Transverse colon (tissue), 3 donors: Measurements from ENCODE around the gene TRIM29.

Source experiments
- CTCF ChIP-seq, 5 experiments: fragments of 200-600 bp in 3 of 5; fragments of 450-650 bp in 2 of 5; sonication (generic) in 3 of 5; IDR thresholded peaks; 1 replicate in 2 of 5; 2 replicates in 3 of 5; pipeline ENCODE4 v1.5.1; 2016 to 2017; ENCODE audit warnings: antibody characterized with exemption in 5 of 5, inconsistent platforms in 3 of 5, mild to moderate bottlenecking in 2 of 5, moderate library complexity in 1 of 5
- POLR2A ChIP-seq: fragments of 450-650 bp; IDR thresholded peaks from one replicate; pipeline ENCODE4 v1.6.1; 2016; ENCODE audit warnings: antibody characterized with exemption, mild to moderate bottlenecking, moderate library complexity

- TF ChIP-seq CTCF (IDR thresholded peaks at IDR 0.05) (no peak), POLR2A (no peak)
Observed at GRCh38 chr11:120067438-120068113, 70.3 kb downstream of the TRIM29 start.
